Esophagus squamous epithelium (tissue), 4 donors: ENCODE results near the gene IQCK.

ENCODE experiments used
- POLR2A ChIP-seq, 4 donors: fragments of 450-650 bp; IDR thresholded peaks; one replicate each; pipeline ENCODE4 v1.6.1; 2017; ENCODE audit warnings: antibody characterized with exemption in 4 of 4, mild to moderate bottlenecking in 4 of 4, moderate library complexity in 3 of 4
- TF ChIP-seq, protein P1 (sequence below), 6 experiments: fragments of 450-650 bp in 4 of 6; fragments of 200-600 bp in 2 of 6; sonication (generic) in 2 of 6; IDR thresholded peaks; one replicate each; pipeline ENCODE4 v1.5.1; 2016 to 2019; ENCODE audit warnings: antibody characterized with exemption in 6 of 6, mild to moderate bottlenecking in 4 of 6, moderate library complexity in 4 of 6

DNA sequence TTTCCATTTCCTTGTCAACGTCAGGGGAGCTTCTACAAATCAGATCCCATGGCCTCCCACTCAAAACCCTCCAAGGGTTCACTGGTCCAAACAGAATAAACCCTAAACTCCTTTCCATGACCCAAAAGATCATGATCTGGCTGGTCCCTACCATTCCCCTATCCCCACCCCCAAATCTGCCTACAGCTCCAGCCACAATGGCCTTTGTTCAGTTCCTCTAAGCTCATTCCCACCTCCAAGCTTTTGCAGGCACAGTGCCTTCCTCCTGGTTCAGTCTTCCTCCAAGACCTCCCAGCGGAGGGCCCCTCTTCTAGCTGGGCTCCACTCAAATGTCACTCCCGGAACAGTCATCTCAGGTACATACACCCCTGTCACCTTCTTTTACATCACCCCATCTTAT lies 164.6 kb downstream of the IQCK start:
- TF ChIP-seq, protein P1, sequence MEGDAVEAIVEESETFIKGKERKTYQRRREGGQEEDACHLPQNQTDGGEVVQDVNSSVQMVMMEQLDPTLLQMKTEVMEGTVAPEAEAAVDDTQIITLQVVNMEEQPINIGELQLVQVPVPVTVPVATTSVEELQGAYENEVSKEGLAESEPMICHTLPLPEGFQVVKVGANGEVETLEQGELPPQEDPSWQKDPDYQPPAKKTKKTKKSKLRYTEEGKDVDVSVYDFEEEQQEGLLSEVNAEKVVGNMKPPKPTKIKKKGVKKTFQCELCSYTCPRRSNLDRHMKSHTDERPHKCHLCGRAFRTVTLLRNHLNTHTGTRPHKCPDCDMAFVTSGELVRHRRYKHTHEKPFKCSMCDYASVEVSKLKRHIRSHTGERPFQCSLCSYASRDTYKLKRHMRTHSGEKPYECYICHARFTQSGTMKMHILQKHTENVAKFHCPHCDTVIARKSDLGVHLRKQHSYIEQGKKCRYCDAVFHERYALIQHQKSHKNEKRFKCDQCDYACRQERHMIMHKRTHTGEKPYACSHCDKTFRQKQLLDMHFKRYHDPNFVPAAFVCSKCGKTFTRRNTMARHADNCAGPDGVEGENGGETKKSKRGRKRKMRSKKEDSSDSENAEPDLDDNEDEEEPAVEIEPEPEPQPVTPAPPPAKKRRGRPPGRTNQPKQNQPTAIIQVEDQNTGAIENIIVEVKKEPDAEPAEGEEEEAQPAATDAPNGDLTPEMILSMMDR (IDR thresholded peaks at IDR 0.05) = no peak
- no peak for TF ChIP-seq POLR2A (IDR thresholded peaks at IDR 0.05)
